HEK293 (cell line): Measurements from ENCODE around the gene COL4A3.

Experiments
- BCL11A ChIP-seq: fragments of 450-650 bp; formaldehyde crosslinking; IDR thresholded peaks from 2 replicates; pipeline ENCODE4 v1.5.1; 2016; ENCODE audit warnings: low read depth, missing biosample characterization, missing genetic modification characterization
- GFI1B ChIP-seq: fragments of 450-650 bp; formaldehyde crosslinking; IDR thresholded peaks from 2 replicates; pipeline ENCODE4 v1.5.1; 2016; ENCODE audit warnings: missing biosample characterization, missing genetic modification characterization
- GLI4 ChIP-seq: fragments of 450-650 bp; formaldehyde crosslinking; IDR thresholded peaks from 2 replicates; pipeline ENCODE4 v1.5.1; 2016; ENCODE audit warnings: missing biosample characterization, missing genetic modification characterization
- GLIS1 ChIP-seq: fragments of 450-650 bp; formaldehyde crosslinking; IDR thresholded peaks from 2 replicates; pipeline ENCODE4 v1.5.1; 2016; ENCODE audit warnings: missing biosample characterization, missing genetic modification characterization
- IKZF3 ChIP-seq: fragments of 450-650 bp; IDR thresholded peaks from 2 replicates; pipeline ENCODE4 v1.5.0; 2018; ENCODE audit warnings: missing biosample characterization, mild to moderate bottlenecking, missing genetic modification characterization, moderate library complexity
- SP3 ChIP-seq: fragments of 450-650 bp; formaldehyde crosslinking; IDR thresholded peaks from 2 replicates; pipeline ENCODE4 v1.5.1; 2016; ENCODE audit warnings: missing biosample characterization, missing genetic modification characterization
- TRIM28 ChIP-seq: IDR thresholded peaks from 2 replicates; pipeline ENCODE4 v1.6.1; 2011; ENCODE audit warnings: low read length, control low read depth, borderline replicate concordance
- WT1 ChIP-seq: fragments of 450-650 bp; formaldehyde crosslinking; IDR thresholded peaks from 2 replicates; pipeline ENCODE4 v1.5.1; 2016; ENCODE audit warnings: missing biosample characterization, missing genetic modification characterization
- ZFHX2 ChIP-seq: fragments of 450-650 bp; formaldehyde crosslinking; conservative IDR thresholded peaks from 2 replicates; pipeline ENCODE4 v1.5.1; 2016; ENCODE audit warnings: missing biosample characterization, missing genetic modification characterization
- ZIC2 ChIP-seq: fragments of 450-650 bp; formaldehyde crosslinking; IDR thresholded peaks from 2 replicates; pipeline ENCODE4 v1.5.1; 2016; ENCODE audit warnings: missing biosample characterization, missing genetic modification characterization
- ZNF223 ChIP-seq: fragments of 450-650 bp; formaldehyde crosslinking; IDR thresholded peaks from 2 replicates; pipeline ENCODE4 v1.5.1; 2016; ENCODE audit warnings: missing biosample characterization, missing genetic modification characterization
- ZNF23 ChIP-seq: fragments of 450-650 bp; formaldehyde crosslinking; IDR thresholded peaks from 2 replicates; pipeline ENCODE4 v1.5.1; 2016; ENCODE audit warnings: missing biosample characterization, missing genetic modification characterization, borderline replicate concordance
- ZNF302 ChIP-seq: fragments of 450-650 bp; formaldehyde crosslinking; IDR thresholded peaks from 2 replicates; pipeline ENCODE4 v1.5.1; 2016; ENCODE audit warnings: missing biosample characterization, missing genetic modification characterization, low read depth
- ZNF311 ChIP-seq: fragments of 450-650 bp; formaldehyde crosslinking; IDR thresholded peaks from 2 replicates; pipeline ENCODE4 v1.5.1; 2017; ENCODE audit warnings: missing biosample characterization, missing genetic modification characterization, borderline replicate concordance
- ZNF350 ChIP-seq: fragments of 450-650 bp; formaldehyde crosslinking; IDR thresholded peaks from 2 replicates; pipeline ENCODE4 v1.5.0; 2017; ENCODE audit warnings: missing biosample characterization, mild to moderate bottlenecking, missing genetic modification characterization
- ZNF37A ChIP-seq: fragments of 450-650 bp; IDR thresholded peaks from 2 replicates; pipeline ENCODE4 v1.5.1; 2018; ENCODE audit warnings: missing biosample characterization, missing genetic modification characterization
- ZNF391 ChIP-seq: fragments of 450-650 bp; formaldehyde crosslinking; IDR thresholded peaks from 2 replicates; pipeline ENCODE4 v1.5.1; 2016; ENCODE audit warnings: low read depth, missing biosample characterization, missing genetic modification characterization, borderline replicate concordance
- ZNF404 ChIP-seq: fragments of 450-650 bp; formaldehyde crosslinking; IDR thresholded peaks from 2 replicates; pipeline ENCODE4 v1.5.1; 2017; ENCODE audit warnings: missing biosample characterization, missing genetic modification characterization
- ZNF544 ChIP-seq: fragments of 450-650 bp; formaldehyde crosslinking; IDR thresholded peaks from 2 replicates; pipeline ENCODE4 v1.5.0; 2017; ENCODE audit warnings: missing biosample characterization, missing genetic modification characterization
- ZNF600 ChIP-seq: fragments of 450-650 bp; formaldehyde crosslinking; IDR thresholded peaks from 2 replicates; pipeline ENCODE4 v1.5.1; 2016; ENCODE audit warnings: missing biosample characterization, missing genetic modification characterization
- ZNF626 ChIP-seq: fragments of 450-650 bp; sonication (Bioruptor Pico); formaldehyde crosslinking; IDR thresholded peaks from 2 replicates; pipeline ENCODE4 v1.5.1; 2018; ENCODE audit warnings: missing biosample characterization, missing genetic modification characterization, inconsistent platforms
- ZNF707 ChIP-seq: fragments of 450-650 bp; formaldehyde crosslinking; IDR thresholded peaks from 2 replicates; pipeline ENCODE4 v1.5.1; 2016; ENCODE audit warnings: missing biosample characterization, missing genetic modification characterization
- ZNF792 ChIP-seq: fragments of 450-650 bp; formaldehyde crosslinking; IDR thresholded peaks from 2 replicates; pipeline ENCODE4 v1.5.1; 2016; ENCODE audit warnings: missing biosample characterization, missing genetic modification characterization
- ZSCAN30 ChIP-seq: fragments of 450-650 bp; IDR thresholded peaks from 2 replicates; pipeline ENCODE4 v1.5.1; 2018; ENCODE audit warnings: missing biosample characterization, mild to moderate bottlenecking, missing genetic modification characterization, moderate library complexity
- ZXDB ChIP-seq: fragments of 450-650 bp; formaldehyde crosslinking; IDR thresholded peaks from 2 replicates; pipeline ENCODE4 v1.5.1; 2016; ENCODE audit warnings: missing biosample characterization, missing genetic modification characterization
- TF ChIP-seq, protein P1 (sequence below): fragments of 450-650 bp; formaldehyde crosslinking; IDR thresholded peaks from 2 replicates; pipeline ENCODE4 v1.5.1; 2016; ENCODE audit warnings: missing biosample characterization, missing genetic modification characterization
- TF ChIP-seq, protein P2 (sequence below): fragments of 450-650 bp; formaldehyde crosslinking; optimal IDR thresholded peaks from 2 replicates; pipeline ENCODE3; 2016; ENCODE audit warnings: missing biosample characterization, mild to moderate bottlenecking, missing genetic modification characterization
- TF ChIP-seq, protein P3 (sequence below): sonication (generic); formaldehyde crosslinking; IDR thresholded peaks from 2 replicates; pipeline ENCODE4 v1.8.1; 2022; ENCODE audit warnings: mild to moderate bottlenecking, moderate library complexity, missing genetic modification reagents
- TF ChIP-seq, protein P4 (sequence below): fragments of 450-650 bp; formaldehyde crosslinking; IDR thresholded peaks from 2 replicates; pipeline ENCODE4 v1.5.1; 2016; ENCODE audit warnings: missing biosample characterization, missing genetic modification characterization
- TF ChIP-seq, protein P5 (sequence below): fragments of 450-650 bp; formaldehyde crosslinking; IDR thresholded peaks from 2 replicates; pipeline ENCODE4 v1.5.1; 2016; ENCODE audit warnings: missing biosample characterization, missing genetic modification characterization
- TF ChIP-seq, protein P6 (sequence below): fragments of 450-650 bp; formaldehyde crosslinking; IDR thresholded peaks from 2 replicates; pipeline ENCODE4 v1.5.1; 2016; ENCODE audit warnings: missing biosample characterization, missing genetic modification characterization
- TF ChIP-seq, protein P7 (sequence below): fragments of 450-650 bp; formaldehyde crosslinking; IDR thresholded peaks from 2 replicates; pipeline ENCODE4 v1.5.1; 2016; ENCODE audit warnings: missing biosample characterization, missing genetic modification characterization

COL4A3 gene

DNA sequence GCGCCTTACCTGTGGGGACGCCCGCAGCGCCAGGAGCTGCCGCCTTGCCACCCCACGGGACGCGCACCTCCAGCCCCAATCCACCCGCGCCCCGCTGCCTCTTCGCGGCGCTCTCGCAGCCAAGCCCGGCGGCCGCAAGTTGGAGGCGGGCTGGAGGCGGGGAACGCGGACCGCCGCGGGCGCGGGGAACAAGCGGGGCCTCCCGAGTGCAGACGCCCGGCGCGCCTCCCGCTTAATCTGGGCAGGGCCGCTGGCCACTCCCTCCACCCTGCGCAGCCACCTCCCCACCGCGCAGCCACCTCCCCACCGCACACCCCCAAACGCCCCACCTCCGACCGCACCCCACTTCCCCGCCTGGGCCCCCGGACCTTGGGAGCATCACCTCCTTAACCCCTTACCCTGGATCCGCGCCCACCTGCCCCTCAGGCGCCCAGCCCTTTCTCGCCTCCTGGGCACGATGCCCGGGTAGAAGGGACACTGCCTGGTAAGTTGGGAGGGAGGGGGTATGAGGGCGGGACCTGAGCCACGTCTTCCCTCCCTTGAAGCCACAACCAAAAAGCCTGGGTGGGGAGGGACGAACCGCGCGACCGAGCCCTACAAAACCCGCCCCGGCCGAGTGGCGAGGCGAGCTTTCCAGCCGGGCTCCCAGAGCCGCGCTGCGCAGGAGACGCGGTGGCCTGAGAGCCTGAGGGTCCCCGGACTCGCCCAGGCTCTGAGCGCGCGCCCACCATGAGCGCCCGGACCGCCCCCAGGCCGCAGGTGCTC is at the start of gene COL4A3, which contains the start of gene COL4A4 (continued):
- TF ChIP-seq, protein P1, sequence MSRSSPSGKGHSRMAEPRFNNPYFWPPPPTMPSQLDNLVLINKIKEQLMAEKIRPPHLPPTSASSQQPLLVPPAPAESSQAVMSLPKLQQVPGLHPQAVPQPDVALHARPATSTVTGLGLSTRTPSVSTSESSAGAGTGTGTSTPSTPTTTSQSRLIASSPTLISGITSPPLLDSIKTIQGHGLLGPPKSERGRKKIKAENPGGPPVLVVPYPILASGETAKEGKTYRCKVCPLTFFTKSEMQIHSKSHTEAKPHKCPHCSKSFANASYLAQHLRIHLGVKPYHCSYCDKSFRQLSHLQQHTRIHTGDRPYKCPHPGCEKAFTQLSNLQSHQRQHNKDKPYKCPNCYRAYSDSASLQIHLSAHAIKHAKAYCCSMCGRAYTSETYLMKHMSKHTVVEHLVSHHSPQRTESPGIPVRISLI = no peak
- TF ChIP-seq, protein P2, sequence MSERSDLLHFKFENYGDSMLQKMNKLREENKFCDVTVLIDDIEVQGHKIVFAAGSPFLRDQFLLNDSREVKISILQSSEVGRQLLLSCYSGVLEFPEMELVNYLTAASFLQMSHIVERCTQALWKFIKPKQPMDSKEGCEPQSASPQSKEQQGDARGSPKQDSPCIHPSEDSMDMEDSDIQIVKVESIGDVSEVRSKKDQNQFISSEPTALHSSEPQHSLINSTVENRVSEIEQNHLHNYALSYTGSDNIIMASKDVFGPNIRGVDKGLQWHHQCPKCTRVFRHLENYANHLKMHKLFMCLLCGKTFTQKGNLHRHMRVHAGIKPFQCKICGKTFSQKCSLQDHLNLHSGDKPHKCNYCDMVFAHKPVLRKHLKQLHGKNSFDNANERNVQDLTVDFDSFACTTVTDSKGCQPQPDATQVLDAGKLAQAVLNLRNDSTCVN = no peak
- no peak for TF ChIP-seq ZNF23 (tag by site-specific recombination)
- no peak for TF ChIP-seq ZNF223 (tag by site-specific recombination)
- TF ChIP-seq ZNF350 (tag by site-specific recombination) = no peak
- peak; percentile 90 for TF ChIP-seq WT1 (tag by site-specific recombination)
- no peak for TF ChIP-seq ZNF311 (tag by site-specific recombination)
- no peak for TF ChIP-seq ZNF626 (tag by site-specific recombination)
- TF ChIP-seq ZSCAN30 (tag by site-specific recombination) = peak; percentile 71; the same call in 1 of the 2 replicates
- TF ChIP-seq ZNF792 (tag by site-specific recombination) = no peak
- TF ChIP-seq, protein P3, sequence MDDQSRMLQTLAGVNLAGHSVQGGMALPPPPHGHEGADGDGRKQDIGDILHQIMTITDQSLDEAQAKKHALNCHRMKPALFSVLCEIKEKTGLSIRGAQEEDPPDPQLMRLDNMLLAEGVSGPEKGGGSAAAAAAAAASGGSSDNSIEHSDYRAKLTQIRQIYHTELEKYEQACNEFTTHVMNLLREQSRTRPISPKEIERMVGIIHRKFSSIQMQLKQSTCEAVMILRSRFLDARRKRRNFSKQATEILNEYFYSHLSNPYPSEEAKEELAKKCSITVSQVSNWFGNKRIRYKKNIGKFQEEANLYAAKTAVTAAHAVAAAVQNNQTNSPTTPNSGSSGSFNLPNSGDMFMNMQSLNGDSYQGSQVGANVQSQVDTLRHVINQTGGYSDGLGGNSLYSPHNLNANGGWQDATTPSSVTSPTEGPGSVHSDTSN (CRISPR knock-in tag) = no peak
- TF ChIP-seq GLIS1 = no peak; the same call in 1 of the 2 replicates
- TF ChIP-seq, protein P4, sequence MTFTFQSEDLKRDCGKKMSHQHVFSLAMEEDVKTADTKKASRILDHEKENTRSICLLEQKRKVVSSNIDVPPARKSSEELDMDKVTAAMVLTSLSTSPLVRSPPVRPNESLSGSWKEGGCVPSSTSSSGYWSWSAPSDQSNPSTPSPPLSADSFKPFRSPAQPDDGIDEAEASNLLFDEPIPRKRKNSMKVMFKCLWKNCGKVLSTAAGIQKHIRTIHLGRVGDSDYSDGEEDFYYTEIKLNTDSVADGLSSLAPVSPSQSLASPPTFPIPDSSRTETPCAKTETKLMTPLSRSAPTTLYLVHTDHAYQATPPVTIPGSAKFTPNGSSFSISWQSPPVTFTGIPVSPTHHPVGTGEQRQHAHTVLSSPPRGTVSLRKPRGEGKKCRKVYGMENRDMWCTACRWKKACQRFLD (tag by site-specific recombination) = no peak
- TF ChIP-seq ZNF37A (tag by site-specific recombination) = no peak
- TF ChIP-seq BCL11A (tag by site-specific recombination) = no peak
- TF ChIP-seq ZNF391 = no peak
- no peak for TF ChIP-seq ZIC2 (tag by site-specific recombination)
- TF ChIP-seq, protein P5, sequence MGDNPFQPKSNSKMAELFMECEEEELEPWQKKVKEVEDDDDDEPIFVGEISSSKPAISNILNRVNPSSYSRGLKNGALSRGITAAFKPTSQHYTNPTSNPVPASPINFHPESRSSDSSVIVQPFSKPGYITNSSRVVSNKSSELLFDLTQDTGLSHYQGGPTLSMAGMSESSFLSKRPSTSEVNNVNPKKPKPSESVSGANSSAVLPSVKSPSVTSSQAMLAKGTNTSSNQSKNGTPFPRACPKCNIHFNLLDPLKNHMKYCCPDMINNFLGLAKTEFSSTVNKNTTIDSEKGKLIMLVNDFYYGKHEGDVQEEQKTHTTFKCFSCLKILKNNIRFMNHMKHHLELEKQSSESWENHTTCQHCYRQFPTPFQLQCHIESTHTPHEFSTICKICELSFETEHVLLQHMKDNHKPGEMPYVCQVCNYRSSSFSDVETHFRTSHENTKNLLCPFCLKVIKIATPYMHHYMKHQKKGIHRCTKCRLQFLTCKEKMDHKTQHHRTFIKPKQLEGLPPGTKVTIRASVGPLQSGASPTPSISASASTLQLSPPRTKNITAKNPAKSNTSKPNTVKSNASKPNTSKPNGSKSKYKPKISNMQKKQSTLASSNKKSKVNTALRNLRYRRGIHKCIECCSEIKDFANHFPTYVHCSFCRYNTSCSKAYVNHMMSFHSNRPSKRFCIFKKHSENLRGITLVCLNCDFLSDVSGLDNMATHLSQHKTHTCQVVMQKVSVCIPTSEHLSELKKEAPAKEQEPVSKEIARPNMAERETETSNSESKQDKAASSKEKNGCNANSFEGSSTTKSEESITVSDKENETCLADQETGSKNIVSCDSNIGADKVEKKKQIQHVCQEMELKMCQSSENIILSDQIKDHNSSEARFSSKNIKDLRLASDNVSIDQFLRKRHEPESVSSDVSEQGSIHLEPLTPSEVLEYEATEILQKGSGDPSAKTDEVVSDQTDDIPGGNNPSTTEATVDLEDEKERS = no peak
- TF ChIP-seq ZNF544 (tag by site-specific recombination) = no peak
- TF ChIP-seq GFI1B (tag by site-specific recombination) = no peak
- TF ChIP-seq, protein P6, sequence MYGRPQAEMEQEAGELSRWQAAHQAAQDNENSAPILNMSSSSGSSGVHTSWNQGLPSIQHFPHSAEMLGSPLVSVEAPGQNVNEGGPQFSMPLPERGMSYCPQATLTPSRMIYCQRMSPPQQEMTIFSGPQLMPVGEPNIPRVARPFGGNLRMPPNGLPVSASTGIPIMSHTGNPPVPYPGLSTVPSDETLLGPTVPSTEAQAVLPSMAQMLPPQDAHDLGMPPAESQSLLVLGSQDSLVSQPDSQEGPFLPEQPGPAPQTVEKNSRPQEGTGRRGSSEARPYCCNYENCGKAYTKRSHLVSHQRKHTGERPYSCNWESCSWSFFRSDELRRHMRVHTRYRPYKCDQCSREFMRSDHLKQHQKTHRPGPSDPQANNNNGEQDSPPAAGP = no peak; the same call in 1 of the 2 replicates
- no peak for TF ChIP-seq GLI4
- no peak for TF ChIP-seq ZNF707 (tag by site-specific recombination)
- TF ChIP-seq ZNF404 (tag by site-specific recombination) = no peak
- peak; percentile 93 for TF ChIP-seq SP3
- no peak for TF ChIP-seq IKZF3 (tag by site-specific recombination)
- TF ChIP-seq ZFHX2 (tag by site-specific recombination) = peak; percentile 79
- 0 out of 2 replicates have a peak, but pooled peaks have one; percentile 37 for TF ChIP-seq ZNF600
- TF ChIP-seq ZXDB (tag by site-specific recombination) = 0 out of 2 replicates have a peak, but pooled peaks have one; percentile 26
- TF ChIP-seq, protein P7, sequence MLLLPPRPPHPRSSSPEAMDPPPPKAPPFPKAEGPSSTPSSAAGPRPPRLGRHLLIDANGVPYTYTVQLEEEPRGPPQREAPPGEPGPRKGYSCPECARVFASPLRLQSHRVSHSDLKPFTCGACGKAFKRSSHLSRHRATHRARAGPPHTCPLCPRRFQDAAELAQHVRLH (tag by site-specific recombination) = no peak
- no peak for TF ChIP-seq TRIM28
- TF ChIP-seq ZNF302 (tag by site-specific recombination) = no peak
